Small intestine (tissue), 7 donors: ENCODE measurements around the gene GMDS. TPM values are rescaled to one million over a fixed set of nuclear protein-coding genes. Genes with fewer than 3 reads are reported as not detected.
"Not testable (repeated sequence)": the region's sequence is repeated elsewhere in the genome, so short reads cannot be mapped to it uniquely, and the experiment has no call there.

Experiments
- DNase-seq, 2 donors: peaks; one replicate each; pipeline versions ENCODE4 v3.0.0 to v3.0.0-alpha.2; 2013
- FAIRE-seq: peaks from 2 replicates; lab custom pipeline; 2012; peaks lifted over from hg19 to GRCh38; lab: Jason Lieb, UNC
- H3K27ac ChIP-seq, 3 donors: one replicate each; pipeline ENCODE4 v1.5.1; 2013; ENCODE audit warnings: low read length in 2 of 3, mild to moderate bottlenecking in 2 of 3, control low read depth in 1 of 3, inconsistent platforms in 1 of 3, low read depth in 1 of 3, moderate library complexity in 1 of 3
- H3K27me3 ChIP-seq, 3 donors: one replicate each; pipeline ENCODE4 v1.6.1; 2013; ENCODE audit warnings: low read length in 3 of 3, inconsistent platforms in 1 of 3; ENCODE audit not compliant: control insufficient read depth in 3 of 3, insufficient read depth in 3 of 3
- H3K36me3 ChIP-seq, 3 donors: one replicate each; pipeline ENCODE4 v1.6.1; 2013; ENCODE audit warnings: low read length in 3 of 3, inconsistent platforms in 1 of 3, low read depth in 1 of 3, mild to moderate bottlenecking in 1 of 3, moderate library complexity in 1 of 3; ENCODE audit not compliant: control insufficient read depth in 3 of 3, insufficient read depth in 2 of 3
- H3K4me1 ChIP-seq, 3 donors: one replicate each; pipeline ENCODE4 v1.6.1; 2013; ENCODE audit warnings: low read length in 2 of 3, inconsistent platforms in 1 of 3, low read depth in 1 of 3, mild to moderate bottlenecking in 1 of 3, moderate library complexity in 1 of 3; ENCODE audit not compliant: control insufficient read depth in 3 of 3, insufficient read depth in 2 of 3
- H3K4me3 ChIP-seq, 3 donors: one replicate each; pipeline ENCODE4 v1.5.1; 2013; ENCODE audit warnings: low read length in 3 of 3, control low read depth in 1 of 3, inconsistent platforms in 1 of 3, low read depth in 1 of 3, mild to moderate bottlenecking in 1 of 3, moderate library complexity in 1 of 3
- H3K9me3 ChIP-seq, 2 donors: one replicate each; pipeline ENCODE4 v1.6.1; 2013; ENCODE audit warnings: low read depth in 1 of 2, low read length in 1 of 2; ENCODE audit not compliant: control insufficient read depth in 2 of 2, insufficient read depth in 1 of 2
- WGBS, 3 donors: extraction: QIAGEN DNeasy Blood & Tissue Kit; methylation state at CpG; one replicate each; pipeline ENCODE4 v1.1.7; 2013; 5-methylcytosine and 5-hydroxymethylcytosine counted together
- polyA plus RNA-seq, 4 donors: library from polyadenylated mRNA; stranded (reverse) in 3 of 4; unstranded in 1 of 4; fragments of 200-250 nt in 3 of 4; fragments of 120-200 nt in 1 of 4; gene quantifications; one replicate each; pipeline versions ENCODE4 v1.2.1 to v1.2.3, GENCODE V29; 2013
- donor health status: healthy with polysubstance abuse.
- donor health status: control.
- donor health status: control.
- donor health status: Bipolar disorder and iron deficiency.
- donor health status: healthy.

The GMDS gene
- polyA plus RNA-seq, 4 donors, result 64.5 to 243 (median 200) TPM

- Histone ChIP-seq H3K36me3 (peaks cover 2 to 12% (median 4%) of the 10 kb centered on the region in 3 donors), H3K27me3 (no peaks in the 10 kb centered on the region), H3K9me3 (no peaks in the 10 kb centered on the region), H3K27ac (peak overlapping the region in 1 of 3 donors; percentile 40), H3K4me1 (peaks cover 0 to 17% (median 0%) of the 10 kb centered on the region in 3 donors), H3K4me3 (no peak overlapping the region)
- 37 to 73% (median 51%) methylated on average over 9 of the region's 9 CpGs for WGBS, 3 donors
- no peak for FAIRE-seq
- DNase-seq, result peak in 1 of 2 donors; percentile 20
These were observed 483.2 kb downstream of the GMDS start for GRCh38 chr6:1762203-1762602.

DNA sequence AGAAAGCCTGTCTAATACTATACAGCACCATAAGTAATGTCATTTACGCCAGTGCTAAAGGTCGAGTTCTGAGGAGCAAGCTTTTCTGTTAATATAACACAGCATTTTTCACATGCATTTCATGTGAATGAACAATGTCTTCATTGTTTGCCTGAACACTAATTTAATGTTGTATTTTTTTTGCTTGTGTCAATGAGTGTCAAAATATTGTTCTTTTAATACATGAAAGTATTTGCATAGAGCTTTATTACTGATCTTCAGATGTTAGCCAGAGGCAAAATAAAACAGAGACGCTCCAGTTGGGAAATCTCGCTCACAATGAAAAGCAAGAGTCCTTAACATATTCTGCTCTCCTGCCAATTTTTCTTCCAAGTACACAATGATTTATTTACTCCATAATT lies 483.9 kb downstream of the GMDS start:
- DNase-seq, result peak; percentile 76 to 81

GRCh38 chr6:1760876-1761275 lies 484.5 kb downstream of the GMDS start:
- FAIRE-seq (peak; percentile 10), DNase-seq (no peak)
- Histone ChIP-seq H3K4me1 (peaks cover 0 to 17% (median 0%) of the 10 kb centered on the region in 3 donors), H3K4me3 (no peak overlapping the region), H3K9me3 (no peaks in the 10 kb centered on the region), H3K27ac (no peak overlapping the region), H3K27me3 (no peaks in the 10 kb centered on the region), H3K36me3 (peaks cover 2 to 10% (median 2%) of the 10 kb centered on the region in 3 donors)
- 54 to 71% (median 63%) methylated on average over 2 of the region's 2 CpGs for WGBS, 3 donors

More for the DNA sequence above, 483.9 kb downstream of the GMDS start:
- H3K4me1 ChIP-seq, result peaks cover 0 to 17% (median 0%) of the 10 kb centered on the region in 3 donors
- H3K36me3 ChIP-seq, result peaks cover 2 to 11% (median 3%) of the 10 kb centered on the region in 3 donors
- no peak overlapping the region for H3K27ac ChIP-seq
- WGBS, 3 donors, result 14 to 55% (median 43%) methylated on average over 4 of the region's 4 CpGs
- no peak for FAIRE-seq
- no peaks in the 10 kb centered on the region for H3K9me3 ChIP-seq
- H3K4me3 ChIP-seq, result no peak overlapping the region
- H3K27me3 ChIP-seq, result no peaks in the 10 kb centered on the region

- WGBS, 3 donors, result 87 to 96% (median 91%) methylated on average over 8 of the region's 8 CpGs
- Histone ChIP-seq H3K9me3 (no peaks in the 10 kb centered on the region), H3K4me3 (no peak overlapping the region), H3K36me3 (peaks cover 0 to 5% (median 2%) of the 10 kb centered on the region in 3 donors), H3K27ac (no peak overlapping the region), H3K4me1 (peaks cover 0 to 17% (median 0%) of the 10 kb centered on the region in 3 donors), H3K27me3 (no peaks in the 10 kb centered on the region)
- FAIRE-seq (no peak), DNase-seq (no peak)
These were observed 485.5 kb downstream of the GMDS start for GRCh38 chr6:1759870-1760269.

DNA sequence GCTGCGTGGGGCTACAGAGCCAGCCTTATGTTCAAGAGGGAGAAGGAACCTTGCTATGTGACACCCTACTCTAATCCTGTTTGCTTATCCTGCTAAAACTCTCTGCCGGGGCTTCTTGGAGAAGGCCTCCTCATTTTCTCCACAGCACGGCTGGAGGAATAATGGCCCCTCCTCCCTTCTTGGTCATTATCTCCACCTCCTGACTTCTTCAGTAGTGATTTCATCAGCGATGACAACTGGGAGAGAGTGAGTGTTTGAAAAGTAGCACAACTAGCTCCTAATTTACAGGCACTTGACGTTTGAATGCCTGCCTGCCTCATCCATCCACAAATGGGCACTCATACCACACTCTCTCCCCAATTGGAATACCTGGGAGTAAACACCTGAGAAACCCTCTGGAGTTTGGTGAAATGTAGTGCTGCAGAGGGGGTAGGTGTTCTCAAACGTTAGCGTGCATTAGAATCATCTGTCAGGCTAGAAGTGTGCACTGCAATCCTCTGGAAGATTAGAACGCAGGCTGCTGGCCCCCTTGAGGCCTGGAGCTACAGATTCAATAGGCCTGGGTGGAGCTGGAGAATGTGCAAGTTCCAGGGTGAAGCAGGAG lies 487.2 kb downstream of the GMDS start:
- H3K27ac ChIP-seq, result no peak overlapping the region
- no peaks in the 10 kb centered on the region for H3K9me3 ChIP-seq
- no peak overlapping the region for H3K4me3 ChIP-seq
- FAIRE-seq, result no peak
- H3K4me1 ChIP-seq, result peaks cover 0 to 17% (median 0%) of the 10 kb centered on the region in 3 donors
- no peaks in the 10 kb centered on the region for H3K27me3 ChIP-seq
- DNase-seq, result no peak
- H3K36me3 ChIP-seq, result peaks cover 0 to 2% (median 2%) of the 10 kb centered on the region in 3 donors
- 75 to 81% (median 79%) methylated on average over 8 of the region's 8 CpGs for WGBS, 3 donors

DNA sequence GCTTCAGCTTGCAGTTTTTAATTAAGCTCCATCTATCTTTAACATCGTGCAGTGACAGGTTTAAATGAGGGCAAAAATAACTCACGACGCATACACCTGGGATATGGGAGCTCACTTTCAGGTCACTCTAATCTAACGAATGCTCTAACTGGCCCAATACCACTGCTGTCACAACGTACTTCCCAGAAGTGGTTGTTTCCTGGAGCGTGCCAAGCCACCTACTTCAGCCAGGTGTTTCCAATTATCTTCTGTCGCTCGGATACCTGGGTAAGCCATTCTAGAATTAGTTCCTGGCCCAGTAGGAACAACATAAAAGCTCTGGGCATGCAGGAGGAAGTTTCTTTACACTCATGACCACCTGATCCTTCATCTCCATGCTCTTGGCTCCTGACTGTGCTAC lies 488.3 kb downstream of the GMDS start:
- no peak overlapping the region for H3K4me3 ChIP-seq
- peaks cover 0 to 16% (median 0%) of the 10 kb centered on the region in 3 donors for H3K4me1 ChIP-seq
- H3K27ac ChIP-seq, result no peak overlapping the region
- no peaks in the 10 kb centered on the region for H3K27me3 ChIP-seq
- FAIRE-seq (no peak), DNase-seq (peak in 1 of 2 donors; percentile 46)
- H3K36me3 ChIP-seq, result peaks cover 0 to 2% (median 0%) of the 10 kb centered on the region in 3 donors
- peaks cover 0 to 3% of the 10 kb centered on the region in 2 donors for H3K9me3 ChIP-seq
- 33 to 58% (median 44%) methylated on average over 8 of the region's 8 CpGs for WGBS, 3 donors

DNA sequence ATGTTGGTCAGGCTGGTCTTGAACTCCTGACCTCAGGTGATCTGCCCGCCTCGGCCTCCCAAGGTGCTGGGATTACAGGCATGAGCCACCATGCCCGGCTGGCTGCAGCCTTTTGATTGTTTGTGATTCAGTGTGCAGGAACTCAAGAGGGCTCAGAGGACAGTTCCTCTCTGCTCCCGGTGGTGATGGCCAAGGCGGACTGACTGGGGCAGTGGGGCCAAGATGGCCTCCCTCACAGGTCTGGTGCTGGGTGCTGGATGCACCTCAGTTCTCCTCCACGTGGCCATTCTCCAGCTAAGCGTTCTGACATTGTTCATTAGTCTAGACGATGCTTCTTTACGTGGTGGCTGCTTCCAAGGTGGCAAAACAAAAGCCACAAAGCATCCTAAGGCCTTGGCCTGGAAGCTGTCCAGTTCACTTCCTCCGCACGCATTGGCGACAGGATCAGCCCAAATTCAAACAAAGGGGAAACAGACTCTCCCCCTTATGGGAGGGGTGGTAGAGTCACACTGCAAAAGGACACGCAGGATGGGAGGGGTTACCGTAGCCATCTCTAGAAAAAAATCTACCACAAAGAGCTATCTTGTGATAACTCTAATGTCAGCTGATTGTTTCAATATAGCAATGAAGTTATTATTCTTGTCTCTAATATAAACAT lies 488.8 kb downstream of the GMDS start:
- H3K27me3 ChIP-seq, result no peaks in the 10 kb centered on the region
- H3K27ac ChIP-seq, result no peak overlapping the region
- WGBS, 3 donors, result 81 to 82% (median 81%) methylated on average over 13 to 14 of the region's 14 CpGs
- H3K4me3 ChIP-seq, result no peak overlapping the region
- DNase-seq (no peak), FAIRE-seq (no peak)
- H3K36me3 ChIP-seq, result peaks cover 0 to 2% (median 0%) of the 10 kb centered on the region in 3 donors
- H3K9me3 ChIP-seq, result peaks cover 0 to 3% of the 10 kb centered on the region in 2 donors
- H3K4me1 ChIP-seq, result peaks cover 0 to 11% (median 0%) of the 10 kb centered on the region in 3 donors

DNA sequence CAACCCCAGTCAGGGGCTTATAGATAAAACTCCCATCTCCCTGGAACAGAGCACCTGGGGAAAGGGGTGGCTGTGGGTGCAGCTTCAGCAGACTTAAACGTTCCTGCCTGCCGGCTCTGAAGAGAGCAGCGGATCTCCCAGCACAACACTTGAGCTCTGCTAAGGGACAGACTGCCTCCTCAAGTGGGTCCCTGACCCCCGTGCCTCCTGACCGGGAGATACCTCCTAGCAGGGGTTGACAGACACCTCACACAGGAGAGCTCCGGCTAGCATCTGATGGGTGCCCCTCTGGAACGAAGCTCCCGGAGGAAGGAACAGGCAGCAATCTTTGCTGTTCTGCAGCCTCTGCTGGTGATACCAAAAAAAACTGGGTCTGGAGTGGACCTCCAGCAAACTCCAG lies 494.3 kb downstream of the GMDS start:
- not testable (repeated sequence) for H3K4me1 ChIP-seq, H3K27me3 ChIP-seq, H3K36me3 ChIP-seq, FAIRE-seq, DNase-seq, H3K4me3 ChIP-seq, H3K27ac ChIP-seq
- H3K9me3 ChIP-seq, result peaks cover 0 to 13% of the 10 kb centered on the region in 2 donors
- WGBS, 3 donors, result 92 to 96% (median 94%) methylated on average over 8 of the region's 8 CpGs
